GM12878 (cell line): ENCODE results near the gene IPCEF1. TPM values are rescaled to one million over a fixed set of nuclear protein-coding genes. Genes with fewer than 3 reads are reported as not detected.
A peak's percentile ranks its signal among the peaks of the same experiment; 100 is the strongest.

ENCODE experiments used
- ATAC-seq: fragments of 200-7000 bp; cut with Tn5 transposase; 3 replicates; pipeline ENCODE4 v1.9.1; 2020; ENCODE audit warnings: mild to moderate bottlenecking, moderate library complexity
- BruUV-seq: library from RNA; stranded (reverse); fragments of 400-500 nt; replicated peaks from 2 replicates; lab custom pipeline; 2021; lab: Mats Ljungman, UMichigan
- CTCF ChIA-PET: fragments of 300-600 bp; sonication (Branson Sonifier 250); formaldehyde crosslinking; extraction: SDS; loops from one replicate; lab custom pipeline; 2021; ENCODE audit warnings: inconsistent platforms; lab: Yijun Ruan, JAX
- POLR2A ChIA-PET: fragments of 350-600 bp; formaldehyde crosslinking; extraction: SDS; loops from one replicate; lab custom pipeline; 2021; ENCODE audit warnings: inconsistent platforms; lab: Charles Lee
- RAD21 ChIA-PET: fragments of 300-600 bp; sonication (Branson Sonifier 250); formaldehyde crosslinking; loops from one replicate; lab custom pipeline; 2023; ENCODE audit warnings: antibody characterized with exemption; ENCODE audit not compliant: unreplicated experiment; lab: Charles Lee
- SMC1A ChIA-PET: fragments of 300-600 bp; sonication (Branson Sonifier 250); formaldehyde crosslinking; loops from one replicate; lab custom pipeline; 2023; ENCODE audit not compliant: unreplicated experiment, uncharacterized antibody; lab: Charles Lee
- DNase-seq: peaks from one replicate; pipeline ENCODE4 v3.0.0-alpha.2; 2011; ENCODE audit warnings: low read depth, low spot score
- FAIRE-seq: peaks from 3 replicates; lab custom pipeline; 2011; peaks lifted over from hg19 to GRCh38; lab: Jason Lieb, UNC
- H2AFZ ChIP-seq: 2 replicates; pipeline ENCODE4 v1.6.0; 2011; ENCODE audit warnings: low read depth, low read length, control low read depth; ENCODE audit not compliant: control insufficient read depth
- H3K27ac ChIP-seq: 2 replicates; pipeline ENCODE4 v1.5.1; 2011; ENCODE audit warnings: control low read depth; ENCODE audit not compliant: control insufficient read depth, insufficient read depth
- H3K27me3 ChIP-seq, 2 experiments: replicated peaks in 1 of 2; 2 replicates each; pipeline versions ENCODE4 v1.6.0 to v1.6.1; 2011; ENCODE audit warnings: low read length in 1 of 2; ENCODE audit not compliant: control insufficient read depth in 2 of 2, insufficient read depth in 2 of 2
- H3K36me3 ChIP-seq, 2 experiments: 2 replicates each; pipeline ENCODE4 v1.5.1; 2011; ENCODE audit warnings: low read length in 1 of 2; ENCODE audit not compliant: control insufficient read depth in 2 of 2, insufficient read depth in 2 of 2
- H3K4me1 ChIP-seq: 2 replicates; pipeline ENCODE4 v1.6.1; 2011; ENCODE audit warnings: mild to moderate bottlenecking, low read length, moderate library complexity, mixed read lengths; ENCODE audit not compliant: control insufficient read depth, insufficient read depth
- H3K4me2 ChIP-seq: 2 replicates; pipeline ENCODE4 v1.6.0; 2011; ENCODE audit warnings: control low read depth; ENCODE audit not compliant: control insufficient read depth, insufficient read depth
- H3K4me3 ChIP-seq: fragments of 200-600 bp; sonication (generic); 2 replicates; pipeline ENCODE4 v1.5.1; 2016
- H3K79me2 ChIP-seq: 2 replicates; pipeline ENCODE4 v1.6.0; 2011; ENCODE audit warnings: low read length; ENCODE audit not compliant: control insufficient read depth, insufficient read depth
- H3K9ac ChIP-seq: 2 replicates; pipeline ENCODE4 v1.8.0; 2011; ENCODE audit warnings: low read length, control low read depth, mixed read lengths; ENCODE audit not compliant: control insufficient read depth, insufficient read depth
- H3K9me3 ChIP-seq: replicated peaks from 3 replicates; pipeline ENCODE4 v1.5.1; 2011; ENCODE audit warnings: mild to moderate bottlenecking, low read length; ENCODE audit not compliant: control insufficient read depth, insufficient read depth
- H4K20me1 ChIP-seq: 2 replicates; pipeline ENCODE4 v1.6.0; 2011; ENCODE audit not compliant: control insufficient read depth, insufficient read depth
- BACH1 ChIP-seq: fragments of 450-650 bp; IDR thresholded peaks from 2 replicates; pipeline ENCODE4 v1.6.1; 2017; ENCODE audit warnings: mild to moderate bottlenecking, borderline replicate concordance
- EP300 ChIP-seq, 2 experiments: fragments of 150-350 bp in 1 of 2; IDR thresholded peaks; 2 replicates each; pipeline ENCODE4 v1.6.1; 2011 to 2012; ENCODE audit warnings: low read depth in 2 of 2, low read length in 2 of 2, borderline replicate concordance in 1 of 2, improper control_type of control experiment in 1 of 2, inconsistent platforms in 1 of 2; ENCODE audit not compliant: control insufficient read depth in 1 of 2
- MTA2 ChIP-seq: fragments of 450-650 bp; IDR thresholded peaks from 2 replicates; pipeline ENCODE4 v1.6.1; 2016; ENCODE audit warnings: low read depth, mild to moderate bottlenecking, moderate library complexity
- NR2C1 ChIP-seq: fragments of 450-650 bp; IDR thresholded peaks from 2 replicates; pipeline ENCODE4 v1.6.1; 2017; ENCODE audit warnings: antibody characterized with exemption, mild to moderate bottlenecking, moderate library complexity
- PML ChIP-seq: IDR thresholded peaks from 2 replicates; pipeline ENCODE4 v1.6.1; 2012; ENCODE audit warnings: low read length, inconsistent platforms
- POLR2A ChIP-seq: IDR thresholded peaks from 2 replicates; pipeline ENCODE4 v1.6.1; 2011; ENCODE audit warnings: low read depth, mild to moderate bottlenecking, low read length
- RAD51 ChIP-seq: fragments of 450-650 bp; IDR thresholded peaks from 2 replicates; pipeline ENCODE4 v1.6.1; 2016; ENCODE audit warnings: moderate library complexity, mild to moderate bottlenecking, inconsistent platforms
- SPI1 ChIP-seq: IDR thresholded peaks from 2 replicates; pipeline ENCODE4 v1.6.1; 2011; ENCODE audit warnings: low read depth, mild to moderate bottlenecking, low read length, moderate library complexity, borderline replicate concordance; ENCODE audit not compliant: insufficient read depth
- TBL1XR1 ChIP-seq: IDR thresholded peaks from 2 replicates; pipeline ENCODE4 v1.6.1; 2012; ENCODE audit warnings: low read depth, low read length, improper control_type of control experiment
- YBX1 ChIP-seq: fragments of 450-650 bp; IDR thresholded peaks from 2 replicates; pipeline ENCODE4 v1.6.1; 2016; ENCODE audit warnings: antibody characterized with exemption
- YY1 ChIP-seq: IDR thresholded peaks from 2 replicates; pipeline ENCODE4 v1.6.1; 2011; ENCODE audit warnings: low read depth, mild to moderate bottlenecking, low read length
- ZNF24 ChIP-seq: fragments of 450-650 bp; IDR thresholded peaks from 2 replicates; pipeline ENCODE4 v1.6.1; 2017; ENCODE audit warnings: antibody characterized with exemption, mild to moderate bottlenecking
- ZZZ3 ChIP-seq: IDR thresholded peaks from 2 replicates; pipeline ENCODE4 v1.6.1; 2011; ENCODE audit warnings: low read depth; ENCODE audit not compliant: control insufficient read depth, insufficient read length
- WGBS: methylation state at CpG from one replicate; pipeline ENCODE4 v1.1.6; 2016; ENCODE audit warnings: low lambda C conversion rate; ENCODE audit not compliant: insufficient replicate concordance, insufficient coverage; ENCODE audit errors: missing lambda C conversion rate; 5-methylcytosine and 5-hydroxymethylcytosine counted together
- in situ Hi-C: fragments of 300-500 bp; cut with MboI; formaldehyde crosslinking; loops from 9 replicates; pipeline ENCODE4 v1.14.3; 2018; ENCODE audit warnings: mixed read lengths
- intact Hi-C: fragments of 100-400 bp; cut with micrococcal nuclease; formaldehyde crosslinking; loops from one replicate; pipeline ENCODE4 v1.14.2; 2022; ENCODE audit not compliant: unreplicated experiment
- polyA plus RNA-seq, 11 experiments: library from polyadenylated mRNA; depleted of rRNA in 4 of 11; unstranded in 6 of 11; stranded (reverse) in 5 of 11; fragments of >200 nt; fragmentation: Nextera tagmentation in 4 of 11; fragmentation: Illumina TruSeq in 1 of 11; extraction: Ambion mirVana in 4 of 11; extraction: Trizol in 1 of 11; gene quantifications; 1 replicate in 1 of 11; 2 replicates in 10 of 11; pipeline versions ENCODE4 v1.2.1 to v1.2.3, GENCODE V29; 2011 to 2016; ENCODE audit warnings: inconsistent platforms in 2 of 11, missing spikeins in 2 of 11, low read depth in 1 of 11
- total RNA-seq, 4 experiments: library from RNA; depleted of rRNA in 3 of 4; stranded (reverse); fragments of >200 nt in 3 of 4; fragmentation: Illumina TruSeq in 1 of 4; extraction: Trizol in 1 of 4; gene quantifications; 2 replicates each; pipeline versions ENCODE4 v1.2.1 to v1.2.3, GENCODE V29; 2013 to 2021
- TF ChIP-seq, protein P1 (sequence below): fragments of 450-650 bp; formaldehyde crosslinking; IDR thresholded peaks from 2 replicates; pipeline ENCODE4 v1.4.0; 2020; ENCODE audit warnings: mild to moderate bottlenecking, moderate library complexity
- TF ChIP-seq, protein P2 (sequence below): IDR thresholded peaks from 2 replicates; pipeline ENCODE4 v1.6.1; 2011; ENCODE audit warnings: low read depth, low read length, improper control_type of control experiment, borderline replicate concordance
- TF ChIP-seq, protein P3 (sequence below): IDR thresholded peaks from 2 replicates; pipeline ENCODE4 v1.6.1; 2011; ENCODE audit warnings: mild to moderate bottlenecking, low read depth, low read length, moderate library complexity; ENCODE audit not compliant: insufficient replicate concordance
- TF ChIP-seq, protein P4 (sequence below): IDR thresholded peaks from 2 replicates; pipeline ENCODE4 v1.6.1; 2012; ENCODE audit warnings: low read depth, low read length, improper control_type of control experiment

Gene IPCEF1
- total and polyA plus RNA-seq, 10 of the 15 experiments (the other 5 are each of a cell fraction or from before 2014, with no cell fraction given): 1.3 to 137 (median 4.2) TPM

DNA sequence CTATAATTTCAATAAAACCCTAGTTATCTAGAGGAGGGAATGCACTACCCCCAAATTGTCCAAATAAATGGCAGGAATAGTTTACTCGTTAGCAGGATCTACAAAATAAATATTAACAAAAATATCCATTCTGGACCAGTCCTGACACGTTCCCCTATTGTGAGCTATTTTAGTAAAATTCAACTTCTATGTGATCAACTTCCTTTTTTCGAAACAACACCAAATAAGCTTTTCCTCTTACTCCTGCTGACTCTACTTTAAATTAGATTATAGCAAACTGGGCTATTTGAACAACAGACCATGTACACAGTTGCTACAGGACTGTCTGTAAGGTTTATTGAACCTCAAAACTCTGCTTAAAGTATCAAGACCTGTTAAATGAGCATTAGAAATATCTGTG is 154.3 kb downstream of the IPCEF1 start:
- SMC1A ChIA-PET: interaction anchor here (1.4 kb wide), 1 partner anchor 75 kb away, joined by 5 read pairs; no protein-coding TSS in a partner anchor
- in situ Hi-C loops: no loop called here
- ATAC-seq (no peak), FAIRE-seq (peak; percentile 79), DNase-seq (no peak)
- RAD21 ChIA-PET: interaction anchor here (1.1 kb wide), 1 partner anchor 74 kb away, joined by 3 read pairs; no protein-coding TSS in a partner anchor
- Histone ChIP-seq H3K79me2 (no peaks in the 10 kb centered on the region), H3K9me3 (no peaks in the 10 kb centered on the region), H3K4me2 (no peak overlapping the region), H3K4me1 (no peaks in the 10 kb centered on the region), H3K27me3 (no peaks in the 10 kb centered on the region), H3K27ac (no peak overlapping the region), H3K4me3 (no peak overlapping the region), H3K9ac (no peak overlapping the region), H3K36me3 (peaks cover 5 to 18% of the 10 kb centered on the region in 2 experiments; a peak in 2 of 4 replicates), H4K20me1 (no peaks in the 10 kb centered on the region), H2AFZ (no peak overlapping the region)
- TF ChIP-seq, protein P1, sequence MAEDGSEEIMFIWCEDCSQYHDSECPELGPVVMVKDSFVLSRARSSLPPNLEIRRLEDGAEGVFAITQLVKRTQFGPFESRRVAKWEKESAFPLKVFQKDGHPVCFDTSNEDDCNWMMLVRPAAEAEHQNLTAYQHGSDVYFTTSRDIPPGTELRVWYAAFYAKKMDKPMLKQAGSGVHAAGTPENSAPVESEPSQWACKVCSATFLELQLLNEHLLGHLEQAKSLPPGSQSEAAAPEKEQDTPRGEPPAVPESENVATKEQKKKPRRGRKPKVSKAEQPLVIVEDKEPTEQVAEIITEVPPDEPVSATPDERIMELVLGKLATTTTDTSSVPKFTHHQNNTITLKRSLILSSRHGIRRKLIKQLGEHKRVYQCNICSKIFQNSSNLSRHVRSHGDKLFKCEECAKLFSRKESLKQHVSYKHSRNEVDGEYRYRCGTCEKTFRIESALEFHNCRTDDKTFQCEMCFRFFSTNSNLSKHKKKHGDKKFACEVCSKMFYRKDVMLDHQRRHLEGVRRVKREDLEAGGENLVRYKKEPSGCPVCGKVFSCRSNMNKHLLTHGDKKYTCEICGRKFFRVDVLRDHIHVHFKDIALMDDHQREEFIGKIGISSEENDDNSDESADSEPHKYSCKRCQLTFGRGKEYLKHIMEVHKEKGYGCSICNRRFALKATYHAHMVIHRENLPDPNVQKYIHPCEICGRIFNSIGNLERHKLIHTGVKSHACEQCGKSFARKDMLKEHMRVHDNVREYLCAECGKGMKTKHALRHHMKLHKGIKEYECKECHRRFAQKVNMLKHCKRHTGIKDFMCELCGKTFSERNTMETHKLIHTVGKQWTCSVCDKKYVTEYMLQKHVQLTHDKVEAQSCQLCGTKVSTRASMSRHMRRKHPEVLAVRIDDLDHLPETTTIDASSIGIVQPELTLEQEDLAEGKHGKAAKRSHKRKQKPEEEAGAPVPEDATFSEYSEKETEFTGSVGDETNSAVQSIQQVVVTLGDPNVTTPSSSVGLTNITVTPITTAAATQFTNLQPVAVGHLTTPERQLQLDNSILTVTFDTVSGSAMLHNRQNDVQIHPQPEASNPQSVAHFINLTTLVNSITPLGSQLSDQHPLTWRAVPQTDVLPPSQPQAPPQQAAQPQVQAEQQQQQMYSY (CRISPR knock-in tag): no peak
- TF ChIP-seq EP300 (IDR thresholded peaks at IDR 0.05; ENCODE audit: borderline replicate concordance in 1 of 2, control insufficient read depth in 1 of 2, low read depth in 2 of 2, low read length in 2 of 2) (no peak), MTA2 (no peak), RAD51 (no peak), POLR2A (no peak), NR2C1 (no peak), SPI1 (no peak), YBX1 (no peak), BACH1 (no peak), PML (no peak), TBL1XR1 (no peak), ZZZ3 (no peak), YY1 (no peak), ZNF24 (no peak)
- TF ChIP-seq, protein P2, sequence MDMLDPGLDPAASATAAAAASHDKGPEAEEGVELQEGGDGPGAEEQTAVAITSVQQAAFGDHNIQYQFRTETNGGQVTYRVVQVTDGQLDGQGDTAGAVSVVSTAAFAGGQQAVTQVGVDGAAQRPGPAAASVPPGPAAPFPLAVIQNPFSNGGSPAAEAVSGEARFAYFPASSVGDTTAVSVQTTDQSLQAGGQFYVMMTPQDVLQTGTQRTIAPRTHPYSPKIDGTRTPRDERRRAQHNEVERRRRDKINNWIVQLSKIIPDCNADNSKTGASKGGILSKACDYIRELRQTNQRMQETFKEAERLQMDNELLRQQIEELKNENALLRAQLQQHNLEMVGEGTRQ: no peak
- TF ChIP-seq, protein P3, sequence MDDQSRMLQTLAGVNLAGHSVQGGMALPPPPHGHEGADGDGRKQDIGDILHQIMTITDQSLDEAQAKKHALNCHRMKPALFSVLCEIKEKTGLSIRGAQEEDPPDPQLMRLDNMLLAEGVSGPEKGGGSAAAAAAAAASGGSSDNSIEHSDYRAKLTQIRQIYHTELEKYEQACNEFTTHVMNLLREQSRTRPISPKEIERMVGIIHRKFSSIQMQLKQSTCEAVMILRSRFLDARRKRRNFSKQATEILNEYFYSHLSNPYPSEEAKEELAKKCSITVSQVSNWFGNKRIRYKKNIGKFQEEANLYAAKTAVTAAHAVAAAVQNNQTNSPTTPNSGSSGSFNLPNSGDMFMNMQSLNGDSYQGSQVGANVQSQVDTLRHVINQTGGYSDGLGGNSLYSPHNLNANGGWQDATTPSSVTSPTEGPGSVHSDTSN: no peak
- TF ChIP-seq, protein P4, sequence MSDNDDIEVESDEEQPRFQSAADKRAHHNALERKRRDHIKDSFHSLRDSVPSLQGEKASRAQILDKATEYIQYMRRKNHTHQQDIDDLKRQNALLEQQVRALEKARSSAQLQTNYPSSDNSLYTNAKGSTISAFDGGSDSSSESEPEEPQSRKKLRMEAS: no peak
- POLR2A ChIA-PET: no interaction called here
- CTCF ChIA-PET: interaction anchor here (1.5 to 1.6 kb wide), 2 partner anchors 14 to 75 kb away, joined by 3 to 4 read pairs; no protein-coding TSS in a partner anchor
- no TSS peak for BruUV-seq
- intact Hi-C loops: no loop called here
- WGBS: 14% methylated on average over 3 of the region's 3 CpGs
